Spleen (tissue), 11 donors: Measurements from ENCODE around the gene ADAM33. TPM values are rescaled to one million over a fixed set of nuclear protein-coding genes. Genes with fewer than 3 reads are reported as not detected.

Source experiments
- DNase-seq: peaks from one replicate; pipeline ENCODE4 v3.0.0-alpha.2; 2020
- H3K27ac ChIP-seq, 8 donors: fragments of 200-600 bp; sonication (generic) in 7 of 8; 1 replicate in 4 of 8; 2 replicates in 4 of 8; pipeline versions ENCODE4 v1.5.0 to v1.8.0; 2016 to 2021; ENCODE audit warnings: inconsistent platforms in 4 of 8, mild to moderate bottlenecking in 4 of 8, moderate library complexity in 1 of 8
- H3K27me3 ChIP-seq, 7 donors: fragments of 200-600 bp; sonication (generic) in 6 of 7; replicated peaks in 1 of 7; 1 replicate in 4 of 7; 2 replicates in 3 of 7; pipeline versions ENCODE4 v1.5.0 to v1.8.0; 2016 to 2021; ENCODE audit warnings: inconsistent platforms in 3 of 7, mild to moderate bottlenecking in 1 of 7
- H3K36me3 ChIP-seq, 6 donors: fragments of 200-600 bp; sonication (generic) in 5 of 6; 1 replicate in 4 of 6; 2 replicates in 2 of 6; pipeline versions ENCODE4 v1.5.0 to v1.8.0; 2016 to 2021; ENCODE audit warnings: inconsistent platforms in 2 of 6
- H3K4me1 ChIP-seq, 6 donors: fragments of 200-600 bp; sonication (generic) in 5 of 6; 1 replicate in 3 of 6; 2 replicates in 3 of 6; pipeline versions ENCODE4 v1.5.0 to v1.8.0; 2016 to 2021; ENCODE audit warnings: inconsistent platforms in 3 of 6
- H3K4me3 ChIP-seq, 8 donors: fragments of 200-600 bp; sonication (generic) in 7 of 8; 1 replicate in 4 of 8; 2 replicates in 4 of 8; pipeline versions ENCODE4 v1.5.0 to v1.8.0; 2016 to 2021; ENCODE audit warnings: inconsistent platforms in 4 of 8, mild to moderate bottlenecking in 4 of 8, moderate library complexity in 2 of 8
- H3K9me3 ChIP-seq, 8 donors: fragments of 200-600 bp; sonication (generic) in 7 of 8; 1 replicate in 4 of 8; 2 replicates in 4 of 8; pipeline versions ENCODE4 v1.5.0 to v1.8.0; 2016 to 2021; ENCODE audit warnings: inconsistent platforms in 4 of 8
- POLR2A ChIP-seq, 3 donors: fragments of 450-650 bp; IDR thresholded peaks; one replicate each; pipeline ENCODE4 v1.5.1; 2017; ENCODE audit warnings: antibody characterized with exemption in 3 of 3, mild to moderate bottlenecking in 1 of 3
- POLR2AphosphoS5 ChIP-seq, 3 donors: sonication (generic); formaldehyde crosslinking; IDR thresholded peaks; one replicate each; pipeline ENCODE4 v1.5.1; 2017; ENCODE audit warnings: antibody characterized with exemption in 3 of 3
- WGBS, 5 donors: extraction: QIAGEN DNeasy Blood & Tissue Kit in 3 of 5; methylation state at CpG; one replicate each; pipeline versions ENCODE4 v1.1.5 to v1.1.7; 2013 to 2018; 5-methylcytosine and 5-hydroxymethylcytosine counted together
- intact Hi-C: fragments of 100-400 bp; cut with DNase I; formaldehyde crosslinking; loops from one replicate; pipeline ENCODE4 v1.15.0; 2023; ENCODE audit warnings: low total_unique reads
- polyA plus RNA-seq, 3 donors: library from polyadenylated mRNA; stranded (reverse); fragments of 200-250 nt; gene quantifications; one replicate each; pipeline ENCODE4 v1.2.1, GENCODE V29; 2013
- total RNA-seq, 7 donors: library from RNA; depleted of rRNA in 3 of 7; stranded (reverse); fragments of >200 nt in 3 of 7; fragmentation: NEBNext Ultra II Directional in 4 of 7; extraction: Animal tissue kit (Norgen Biotek cat#: 25700) in 4 of 7; gene quantifications; one replicate each; pipeline versions ENCODE4 v1.1.0 to v1.2.1, GENCODE V29; 2016 to 2021
- TF ChIP-seq, protein P1 (sequence below), 11 experiments: fragments of 200-600 bp in 7 of 11; fragments of 450-650 bp in 4 of 11; sonication (generic) in 4 of 11; IDR thresholded peaks in 8 of 11; conservative IDR thresholded peaks in 3 of 11; 1 replicate in 7 of 11; 2 replicates in 4 of 11; pipeline versions ENCODE4 v1.4.0 to v1.8.0; 2016 to 2021; ENCODE audit warnings: antibody characterized with exemption in 11 of 11, inconsistent platforms in 4 of 11, mild to moderate bottlenecking in 1 of 11
- donor health status: healthy with polysubstance abuse.
- donor health status: DM: no; HTN: no; CAD: no; lungs with moderate emphysema.
- donor health status: DM: no; HTN: no; CAD: no.
- donor health status: Bipolar disorder and iron deficiency.
- donor health status: healthy.
- donor health status: DM: no; HTN: no; CAD: no.
- donor health status: DM: yes; HTN: yes; CAD: no.

Gene ADAM33
- total and polyA plus RNA-seq, 10 donors = 4.0 to 31.6 (median 9.3) TPM

DNA sequence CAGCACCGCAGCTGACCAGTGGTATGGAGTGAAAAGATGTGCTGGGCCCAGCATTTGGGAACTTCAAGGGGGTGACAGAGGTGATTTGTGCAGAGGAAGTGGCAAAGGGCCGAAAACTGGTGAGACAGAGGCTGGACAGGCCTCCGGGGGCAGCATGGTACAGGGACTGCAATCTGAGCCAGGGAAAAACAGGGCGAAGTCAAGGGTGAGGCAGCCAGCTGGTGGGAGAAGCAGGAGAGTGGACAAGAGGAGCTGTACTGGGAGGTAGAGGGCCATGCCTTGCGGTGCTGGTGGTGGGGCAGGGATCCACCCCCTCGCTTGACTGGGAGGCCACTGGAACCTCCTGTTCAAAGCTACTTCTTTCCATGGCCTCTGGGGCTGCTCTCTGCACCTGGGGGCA, 11.3 kb downstream of the ADAM33 start:
- intact Hi-C loops = no loop called here
- Histone ChIP-seq H3K27ac (no peak overlapping the region), H3K9me3 (no peaks in the 10 kb centered on the region), H3K36me3 (no peaks in the 10 kb centered on the region), H3K4me3 (no peak overlapping the region), H3K27me3 (peaks cover 0 to 84% (median 53%) of the 10 kb centered on the region in 7 donors), H3K4me1 (peaks cover 0 to 26% (median 16%) of the 10 kb centered on the region in 6 donors)
- WGBS, 5 donors = 48 to 68% (median 50%) methylated on average over 6 of the region's 6 CpGs
- DNase-seq = no peak
- TF ChIP-seq POLR2AphosphoS5 (IDR thresholded peaks at IDR 0.05) = no peak
- TF ChIP-seq, protein P1, sequence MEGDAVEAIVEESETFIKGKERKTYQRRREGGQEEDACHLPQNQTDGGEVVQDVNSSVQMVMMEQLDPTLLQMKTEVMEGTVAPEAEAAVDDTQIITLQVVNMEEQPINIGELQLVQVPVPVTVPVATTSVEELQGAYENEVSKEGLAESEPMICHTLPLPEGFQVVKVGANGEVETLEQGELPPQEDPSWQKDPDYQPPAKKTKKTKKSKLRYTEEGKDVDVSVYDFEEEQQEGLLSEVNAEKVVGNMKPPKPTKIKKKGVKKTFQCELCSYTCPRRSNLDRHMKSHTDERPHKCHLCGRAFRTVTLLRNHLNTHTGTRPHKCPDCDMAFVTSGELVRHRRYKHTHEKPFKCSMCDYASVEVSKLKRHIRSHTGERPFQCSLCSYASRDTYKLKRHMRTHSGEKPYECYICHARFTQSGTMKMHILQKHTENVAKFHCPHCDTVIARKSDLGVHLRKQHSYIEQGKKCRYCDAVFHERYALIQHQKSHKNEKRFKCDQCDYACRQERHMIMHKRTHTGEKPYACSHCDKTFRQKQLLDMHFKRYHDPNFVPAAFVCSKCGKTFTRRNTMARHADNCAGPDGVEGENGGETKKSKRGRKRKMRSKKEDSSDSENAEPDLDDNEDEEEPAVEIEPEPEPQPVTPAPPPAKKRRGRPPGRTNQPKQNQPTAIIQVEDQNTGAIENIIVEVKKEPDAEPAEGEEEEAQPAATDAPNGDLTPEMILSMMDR (IDR thresholded peaks at IDR 0.05 in 8 of 11, conservative IDR thresholded peaks at IDR 0.05 in 3 of 11) = no peak
- no peak for TF ChIP-seq POLR2A (IDR thresholded peaks at IDR 0.05)

DNA sequence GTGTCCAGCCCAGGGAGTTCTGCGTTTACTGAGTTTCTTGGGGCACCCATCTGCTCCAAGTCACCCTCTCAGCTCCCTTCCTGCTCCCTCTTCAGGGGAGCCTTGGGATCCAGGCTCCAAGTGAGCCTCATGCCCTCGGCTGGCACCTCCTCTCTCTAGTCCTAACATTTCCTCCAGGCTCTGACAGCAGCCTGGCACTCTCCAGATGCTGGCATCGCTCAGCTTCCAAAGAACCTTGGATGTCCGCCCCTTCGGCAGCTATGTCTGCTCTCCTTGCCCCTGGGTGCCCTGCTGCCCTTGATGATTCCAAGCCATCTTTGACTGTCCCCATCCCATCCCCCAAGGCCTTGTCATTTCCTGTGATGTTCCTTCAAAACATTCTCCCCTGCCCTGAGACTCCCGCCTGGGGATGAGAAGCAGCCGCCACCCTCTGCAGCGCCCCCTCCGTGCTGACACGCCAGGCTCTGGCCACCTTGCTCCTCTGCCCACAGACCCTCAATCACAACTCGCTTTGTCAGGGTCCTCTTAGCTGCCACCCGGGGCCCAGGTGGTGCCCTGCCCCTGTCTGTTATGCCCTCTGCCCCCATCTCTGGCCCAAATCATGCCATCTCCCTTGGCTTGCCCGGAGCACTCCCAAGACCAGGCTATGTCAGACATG, 12.0 kb downstream of the ADAM33 start:
- 75 to 88% (median 81%) methylated on average over 12 to 13 of the region's 13 CpGs for WGBS, 5 donors
- H3K4me1 ChIP-seq = peaks cover 0 to 26% (median 16%) of the 10 kb centered on the region in 6 donors
- peaks cover 0 to 80% (median 46%) of the 10 kb centered on the region in 7 donors for H3K27me3 ChIP-seq
- H3K4me3 ChIP-seq = no peak overlapping the region
- DNase-seq = no peak
- intact Hi-C loops = no loop called here
- no peaks in the 10 kb centered on the region for H3K36me3 ChIP-seq
- TF ChIP-seq POLR2AphosphoS5 (IDR thresholded peaks at IDR 0.05) (no peak), POLR2A (IDR thresholded peaks at IDR 0.05) (no peak)
- no peaks in the 10 kb centered on the region for H3K9me3 ChIP-seq
- no peak overlapping the region for H3K27ac ChIP-seq

DNA sequence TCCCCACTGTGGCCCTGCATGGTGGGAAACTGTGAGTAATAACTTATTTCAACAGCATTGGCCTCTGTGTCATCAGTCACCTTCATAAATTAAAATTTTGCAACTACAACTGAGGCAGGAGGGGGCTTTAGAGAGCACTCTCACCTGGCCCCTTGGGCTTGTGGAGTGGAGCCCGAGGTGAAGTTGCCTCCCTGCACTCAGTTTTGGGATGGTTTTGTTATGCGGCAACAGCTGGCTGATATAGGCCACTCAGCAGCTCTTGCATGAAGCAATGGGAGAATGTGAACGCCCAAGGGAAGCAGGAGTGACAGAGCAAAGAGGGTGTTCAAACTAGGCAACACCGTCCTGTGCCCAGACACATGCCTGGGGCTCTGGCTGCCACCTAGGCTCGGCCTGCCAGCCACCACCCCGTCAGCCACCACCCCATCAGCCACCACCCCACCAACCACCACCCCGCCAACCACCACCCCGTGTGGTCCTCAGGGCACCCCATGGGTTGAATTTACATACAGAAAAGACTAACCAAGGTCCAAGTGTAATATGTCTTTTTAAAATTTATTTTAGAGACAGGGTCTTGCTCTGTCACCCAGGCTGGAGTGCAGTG, 14.3 kb downstream of the ADAM33 start:
- TF ChIP-seq, protein P1 (IDR thresholded peaks at IDR 0.05 in 8 of 11, conservative IDR thresholded peaks at IDR 0.05 in 3 of 11) = no peak
- TF ChIP-seq POLR2AphosphoS5 (IDR thresholded peaks at IDR 0.05) (no peak), POLR2A (IDR thresholded peaks at IDR 0.05) (no peak)
- Histone ChIP-seq H3K9me3 (no peaks in the 10 kb centered on the region), H3K36me3 (no peaks in the 10 kb centered on the region), H3K4me3 (no peak overlapping the region), H3K27ac (no peak overlapping the region), H3K4me1 (peaks cover 0 to 17% (median 10%) of the 10 kb centered on the region in 6 donors), H3K27me3 (peaks cover 0 to 74% (median 23%) of the 10 kb centered on the region in 7 donors)
- intact Hi-C loops = no loop called here
- WGBS, 5 donors = 87 to 92% (median 90%) methylated on average over 8 of the region's 8 CpGs; no CpG with 5 or more reads in 1 of the 5 donors
- DNase-seq = no peak

DNA sequence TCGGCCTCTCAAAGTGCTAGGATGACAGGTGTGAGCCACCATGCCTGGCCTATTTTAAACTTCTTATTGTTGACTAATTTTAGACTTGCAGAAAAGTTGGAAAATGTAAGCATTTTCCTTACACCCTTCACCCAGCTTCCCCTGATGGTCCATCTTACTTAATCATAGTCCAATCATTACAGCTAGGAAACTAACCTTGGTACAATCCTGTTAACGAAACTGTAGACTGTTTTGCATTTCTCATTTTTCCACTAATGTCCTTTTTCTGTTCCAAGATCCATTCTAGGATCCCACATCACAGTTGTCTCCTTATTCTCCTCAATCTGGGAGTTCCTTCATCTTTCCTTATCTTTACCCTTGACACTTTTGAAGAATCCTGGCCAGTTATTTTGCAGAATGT, 18.0 kb downstream of the ADAM33 start:
- intact Hi-C loops = no loop called here
- no peak overlapping the region for H3K4me3 ChIP-seq
- H3K27me3 ChIP-seq = peaks cover 0 to 75% (median 31%) of the 10 kb centered on the region in 7 donors
- TF ChIP-seq POLR2AphosphoS5 (IDR thresholded peaks at IDR 0.05) (no peak), POLR2A (IDR thresholded peaks at IDR 0.05) (no peak)
- TF ChIP-seq, protein P1 (IDR thresholded peaks at IDR 0.05 in 8 of 11, conservative IDR thresholded peaks at IDR 0.05 in 3 of 11) = no peak
- WGBS, 5 donors = 69 to 83% (median 78%) methylated on average over 2 of the region's 2 CpGs
- H3K27ac ChIP-seq = no peak overlapping the region
- H3K4me1 ChIP-seq = peaks cover 0 to 32% (median 17%) of the 10 kb centered on the region in 6 donors
- H3K36me3 ChIP-seq = no peaks in the 10 kb centered on the region
- DNase-seq = no peak
- H3K9me3 ChIP-seq = no peaks in the 10 kb centered on the region
